GM18873 (cell line): ENCODE data around the gene SULT1C2.
"Not testable (repeated sequence)": the region's sequence is repeated elsewhere in the genome, so short reads cannot be mapped to it uniquely, and the experiment has no call there.

Experiments
- ATAC-seq: cut with Tn5 transposase; IDR thresholded peaks from one replicate; pipeline ENCODE4 v1.9.1; 2021; ENCODE audit warnings: mild to moderate bottlenecking, moderate library complexity, moderate number of reproducible peaks; ENCODE audit not compliant: unreplicated experiment, low FRiP score

SULT1C2 gene

GRCh38 chr2:108348816-108349570, 60.3 kb downstream of the SULT1C2 start:
- ATAC-seq = no peak

GRCh38 chr2:108349571-108349928, 60.9 kb downstream of the SULT1C2 start:
- ATAC-seq = no peak

GRCh38 chr2:108351889-108352288, 63.2 kb downstream of the SULT1C2 start:
- ATAC-seq = no peak

GRCh38 chr2:108354136-108354535, 65.4 kb downstream of the SULT1C2 start:
- ATAC-seq = no peak

GRCh38 chr2:108355906-108356734, 67.4 kb downstream of the SULT1C2 start:
- ATAC-seq = no peak

- not testable (repeated sequence) for ATAC-seq
These were observed 70.6 kb downstream of the SULT1C2 start for GRCh38 chr2:108359336-108359735.
